IPS-18c (cell line): ENCODE results near the gene CACFD1.

Experiments
- H3K4me3 ChIP-seq: 2 replicates; pipeline ENCODE4 v1.7.0; 2013; ENCODE audit warnings: low read depth, mild to moderate bottlenecking, low read length, moderate library complexity; ENCODE audit not compliant: insufficient read depth
- H3K9me3 ChIP-seq: one replicate; pipeline ENCODE4 v1.6.1; 2013; ENCODE audit warnings: mild to moderate bottlenecking, low read length, moderate library complexity; ENCODE audit not compliant: control insufficient read depth, insufficient read depth

CACFD1 gene

GRCh38 chr9:133488686-133489252 is 29.0 kb downstream of the CACFD1 start:
- H3K9me3 ChIP-seq = no peaks in the 10 kb centered on the region
- H3K4me3 ChIP-seq = no peak overlapping the region

GRCh38 chr9:133489253-133490190 is 29.7 kb downstream of the CACFD1 start:
- Histone ChIP-seq H3K9me3 (no peaks in the 10 kb centered on the region), H3K4me3 (no peak overlapping the region)

GRCh38 chr9:133490201-133490681 is 30.5 kb downstream of the CACFD1 start:
- H3K4me3 ChIP-seq = no peak overlapping the region
- peaks cover 2% of the 10 kb centered on the region for H3K9me3 ChIP-seq

- H3K9me3 ChIP-seq = peaks cover 2% of the 10 kb centered on the region
- no peak overlapping the region for H3K4me3 ChIP-seq
These were observed 31.3 kb downstream of the CACFD1 start for GRCh38 chr9:133490865-133491655.

GRCh38 chr9:133491656-133491925 is 31.8 kb downstream of the CACFD1 start:
- H3K9me3 ChIP-seq = peaks cover 2% of the 10 kb centered on the region
- H3K4me3 ChIP-seq = no peak overlapping the region

- Histone ChIP-seq H3K4me3 (no peak overlapping the region), H3K9me3 (peaks cover 2% of the 10 kb centered on the region)
These were observed 32.6 kb downstream of the CACFD1 start for GRCh38 chr9:133492061-133493021.

GRCh38 chr9:133493428-133493827 is 33.6 kb downstream of the CACFD1 start:
- Histone ChIP-seq H3K9me3 (peaks cover 2% of the 10 kb centered on the region), H3K4me3 (no peak overlapping the region)

- peaks cover 2% of the 10 kb centered on the region for H3K9me3 ChIP-seq
These were observed 34.2 kb downstream of the CACFD1 start for GRCh38 chr9:133493845-133494540.

GRCh38 chr9:133494636-133495326 is 35.0 kb downstream of the CACFD1 start:
- Histone ChIP-seq H3K4me3 (no peak overlapping the region), H3K9me3 (peaks cover 2% of the 10 kb centered on the region)

More at GRCh38 chr9:133493845-133494540, 34.2 kb downstream of the CACFD1 start:
- H3K4me3 ChIP-seq = no peak overlapping the region

- H3K9me3 ChIP-seq = peaks cover 2% of the 10 kb centered on the region
- H3K4me3 ChIP-seq = no peak overlapping the region
These were observed 35.8 kb downstream of the CACFD1 start for GRCh38 chr9:133495327-133496293.

- Histone ChIP-seq H3K9me3 (peaks cover 2% of the 10 kb centered on the region), H3K4me3 (no peak overlapping the region)
These were observed 37.4 kb downstream of the CACFD1 start for GRCh38 chr9:133496861-133497842.

GRCh38 chr9:133499132-133499891 is 39.5 kb downstream of the CACFD1 start:
- no peak overlapping the region for H3K4me3 ChIP-seq
- H3K9me3 ChIP-seq = peaks cover 2% of the 10 kb centered on the region

GRCh38 chr9:133499892-133500270 is 40.1 kb downstream of the CACFD1 start:
- Histone ChIP-seq H3K9me3 (peaks cover 1% of the 10 kb centered on the region), H3K4me3 (no peak overlapping the region)
